ENCODE measurements around the gene OR4K17.

DNA sequence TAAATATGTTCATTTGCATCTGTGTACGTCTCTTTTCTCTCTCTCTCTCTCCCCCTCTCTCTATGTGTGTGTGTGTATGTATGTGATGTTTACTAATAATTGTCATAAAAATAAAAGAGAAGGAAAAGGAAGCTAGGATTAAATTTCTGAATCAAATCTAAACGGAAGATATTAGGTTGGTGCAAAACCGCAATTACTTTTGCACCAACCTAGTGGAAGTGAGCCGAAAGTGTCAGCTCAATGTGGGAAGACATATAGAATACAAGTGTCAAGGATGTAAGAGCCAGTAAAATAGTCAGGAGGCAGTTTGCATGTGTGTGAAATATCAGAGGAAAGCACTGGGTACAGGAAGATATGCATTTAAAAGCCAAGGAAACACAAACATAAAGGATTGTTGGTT is 18.5 kb upstream of the OR4K17 start:
- TF ChIP-seq, protein P1, sequence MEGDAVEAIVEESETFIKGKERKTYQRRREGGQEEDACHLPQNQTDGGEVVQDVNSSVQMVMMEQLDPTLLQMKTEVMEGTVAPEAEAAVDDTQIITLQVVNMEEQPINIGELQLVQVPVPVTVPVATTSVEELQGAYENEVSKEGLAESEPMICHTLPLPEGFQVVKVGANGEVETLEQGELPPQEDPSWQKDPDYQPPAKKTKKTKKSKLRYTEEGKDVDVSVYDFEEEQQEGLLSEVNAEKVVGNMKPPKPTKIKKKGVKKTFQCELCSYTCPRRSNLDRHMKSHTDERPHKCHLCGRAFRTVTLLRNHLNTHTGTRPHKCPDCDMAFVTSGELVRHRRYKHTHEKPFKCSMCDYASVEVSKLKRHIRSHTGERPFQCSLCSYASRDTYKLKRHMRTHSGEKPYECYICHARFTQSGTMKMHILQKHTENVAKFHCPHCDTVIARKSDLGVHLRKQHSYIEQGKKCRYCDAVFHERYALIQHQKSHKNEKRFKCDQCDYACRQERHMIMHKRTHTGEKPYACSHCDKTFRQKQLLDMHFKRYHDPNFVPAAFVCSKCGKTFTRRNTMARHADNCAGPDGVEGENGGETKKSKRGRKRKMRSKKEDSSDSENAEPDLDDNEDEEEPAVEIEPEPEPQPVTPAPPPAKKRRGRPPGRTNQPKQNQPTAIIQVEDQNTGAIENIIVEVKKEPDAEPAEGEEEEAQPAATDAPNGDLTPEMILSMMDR (IDR thresholded peaks at IDR 0.05 in 2 of 3, conservative IDR thresholded peaks at IDR 0.05 in 1 of 3; ENCODE audit: insufficient read depth in 2 of 3, low read depth in 1 of 3, low read length in 3 of 3): no peak
- TF ChIP-seq KDM4B (IDR thresholded peaks at IDR 0.05; ENCODE audit: borderline replicate concordance in 2 of 2, low read depth in 1 of 2) (no peak), RCOR1 (IDR thresholded peaks at IDR 0.05; ENCODE audit: borderline replicate concordance in 1 of 2, low read depth in 2 of 2, low read length in 2 of 2) (no peak), BRD9 (IDR thresholded peaks at IDR 0.05; ENCODE audit: low read depth, partially characterized antibody) (no peak), KLF6 (CRISPR knock-in tag; IDR thresholded peaks at IDR 0.05; ENCODE audit: borderline replicate concordance) (no peak), EZH2 (IDR thresholded peaks at IDR 0.05; ENCODE audit: borderline replicate concordance, low read depth, low read length) (no peak), SRF (CRISPR knock-in tag; IDR thresholded peaks at IDR 0.05) (no peak), BHLHE40 (IDR thresholded peaks at IDR 0.05; ENCODE audit: low read length) (no peak), DIDO1 (tag; IDR thresholded peaks at IDR 0.05; ENCODE audit: low read depth) (no peak), PHF8 (IDR thresholded peaks at IDR 0.05; ENCODE audit: borderline replicate concordance, low read length) (no peak), GTF2E2 (tag; IDR thresholded peaks at IDR 0.05) (no peak), ZNF707 (CRISPR knock-in tag; conservative IDR thresholded peaks at IDR 0.05) (no peak)
- TF ChIP-seq, protein P2, sequence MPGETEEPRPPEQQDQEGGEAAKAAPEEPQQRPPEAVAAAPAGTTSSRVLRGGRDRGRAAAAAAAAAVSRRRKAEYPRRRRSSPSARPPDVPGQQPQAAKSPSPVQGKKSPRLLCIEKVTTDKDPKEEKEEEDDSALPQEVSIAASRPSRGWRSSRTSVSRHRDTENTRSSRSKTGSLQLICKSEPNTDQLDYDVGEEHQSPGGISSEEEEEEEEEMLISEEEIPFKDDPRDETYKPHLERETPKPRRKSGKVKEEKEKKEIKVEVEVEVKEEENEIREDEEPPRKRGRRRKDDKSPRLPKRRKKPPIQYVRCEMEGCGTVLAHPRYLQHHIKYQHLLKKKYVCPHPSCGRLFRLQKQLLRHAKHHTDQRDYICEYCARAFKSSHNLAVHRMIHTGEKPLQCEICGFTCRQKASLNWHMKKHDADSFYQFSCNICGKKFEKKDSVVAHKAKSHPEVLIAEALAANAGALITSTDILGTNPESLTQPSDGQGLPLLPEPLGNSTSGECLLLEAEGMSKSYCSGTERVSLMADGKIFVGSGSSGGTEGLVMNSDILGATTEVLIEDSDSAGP (CRISPR knock-in tag; IDR thresholded peaks at IDR 0.05): no peak
- TF ChIP-seq, protein P3, sequence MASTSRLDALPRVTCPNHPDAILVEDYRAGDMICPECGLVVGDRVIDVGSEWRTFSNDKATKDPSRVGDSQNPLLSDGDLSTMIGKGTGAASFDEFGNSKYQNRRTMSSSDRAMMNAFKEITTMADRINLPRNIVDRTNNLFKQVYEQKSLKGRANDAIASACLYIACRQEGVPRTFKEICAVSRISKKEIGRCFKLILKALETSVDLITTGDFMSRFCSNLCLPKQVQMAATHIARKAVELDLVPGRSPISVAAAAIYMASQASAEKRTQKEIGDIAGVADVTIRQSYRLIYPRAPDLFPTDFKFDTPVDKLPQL (IDR thresholded peaks at IDR 0.05; ENCODE audit: extremely low read depth, insufficient read length): no peak
